ENCODE data around the gene F12. TPM values are rescaled to one million over a fixed set of nuclear protein-coding genes. Genes with fewer than 3 reads are reported as not detected.
A peak's percentile ranks its signal among the peaks of the same experiment; 100 is the strongest.

The F12 gene
- total RNA-seq, 1 donor, result 0.27 TPM

DNA sequence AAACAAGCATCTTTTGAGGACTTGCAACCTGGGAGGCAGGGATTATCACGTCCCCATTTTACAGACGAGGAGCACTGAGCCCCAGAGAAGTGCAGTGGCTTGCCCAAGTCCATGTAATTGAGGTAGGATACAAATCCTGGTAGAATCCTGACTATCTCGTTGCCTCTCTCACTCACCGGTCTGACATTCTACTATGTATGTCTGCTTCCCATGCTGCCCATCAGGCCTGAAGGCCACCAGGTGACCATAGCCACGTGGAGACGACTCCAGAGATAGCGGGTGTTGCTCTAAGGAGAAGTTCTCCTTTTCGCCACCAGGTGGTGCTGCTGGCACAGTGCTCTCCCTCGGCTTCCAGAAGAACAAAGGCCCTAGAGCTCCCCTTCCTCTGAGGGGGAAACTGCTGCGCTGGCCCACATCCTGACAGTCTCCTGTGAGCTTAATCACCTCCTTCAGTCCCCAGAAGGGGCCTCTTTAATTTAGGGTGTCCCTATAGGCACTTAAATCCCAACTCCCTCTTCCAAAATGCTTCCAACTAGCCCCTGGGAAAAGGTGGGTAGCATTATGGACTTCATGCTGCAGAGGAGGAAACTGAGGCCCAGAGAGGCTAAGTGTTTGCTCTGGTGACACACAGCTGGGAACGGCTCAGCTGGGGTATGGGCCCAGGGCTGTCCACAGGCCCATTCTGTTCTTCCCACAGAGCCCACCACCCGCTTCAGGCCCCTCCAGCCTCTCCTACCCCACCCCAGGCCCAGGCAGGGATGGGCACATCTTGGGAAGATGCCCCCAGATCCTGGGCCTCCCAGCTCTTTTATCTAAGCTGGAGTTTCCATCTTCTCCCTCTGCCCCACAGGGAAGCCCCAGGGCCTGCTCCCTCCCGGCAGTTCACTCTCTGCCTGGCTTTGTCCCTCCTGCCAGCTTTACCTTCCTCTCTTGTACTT is 18.7 kb downstream of the F12 start:
- DNase-seq (ENCODE audit: low read depth), result peak; percentile 85
- TF ChIP-seq, protein P1, sequence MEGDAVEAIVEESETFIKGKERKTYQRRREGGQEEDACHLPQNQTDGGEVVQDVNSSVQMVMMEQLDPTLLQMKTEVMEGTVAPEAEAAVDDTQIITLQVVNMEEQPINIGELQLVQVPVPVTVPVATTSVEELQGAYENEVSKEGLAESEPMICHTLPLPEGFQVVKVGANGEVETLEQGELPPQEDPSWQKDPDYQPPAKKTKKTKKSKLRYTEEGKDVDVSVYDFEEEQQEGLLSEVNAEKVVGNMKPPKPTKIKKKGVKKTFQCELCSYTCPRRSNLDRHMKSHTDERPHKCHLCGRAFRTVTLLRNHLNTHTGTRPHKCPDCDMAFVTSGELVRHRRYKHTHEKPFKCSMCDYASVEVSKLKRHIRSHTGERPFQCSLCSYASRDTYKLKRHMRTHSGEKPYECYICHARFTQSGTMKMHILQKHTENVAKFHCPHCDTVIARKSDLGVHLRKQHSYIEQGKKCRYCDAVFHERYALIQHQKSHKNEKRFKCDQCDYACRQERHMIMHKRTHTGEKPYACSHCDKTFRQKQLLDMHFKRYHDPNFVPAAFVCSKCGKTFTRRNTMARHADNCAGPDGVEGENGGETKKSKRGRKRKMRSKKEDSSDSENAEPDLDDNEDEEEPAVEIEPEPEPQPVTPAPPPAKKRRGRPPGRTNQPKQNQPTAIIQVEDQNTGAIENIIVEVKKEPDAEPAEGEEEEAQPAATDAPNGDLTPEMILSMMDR (IDR thresholded peaks at IDR 0.05; ENCODE audit: insufficient read depth, low read length), result peak; percentile 95
- no peak overlapping the region for H3K4me3 ChIP-seq (ENCODE audit: low read depth, low read length)

DNA sequence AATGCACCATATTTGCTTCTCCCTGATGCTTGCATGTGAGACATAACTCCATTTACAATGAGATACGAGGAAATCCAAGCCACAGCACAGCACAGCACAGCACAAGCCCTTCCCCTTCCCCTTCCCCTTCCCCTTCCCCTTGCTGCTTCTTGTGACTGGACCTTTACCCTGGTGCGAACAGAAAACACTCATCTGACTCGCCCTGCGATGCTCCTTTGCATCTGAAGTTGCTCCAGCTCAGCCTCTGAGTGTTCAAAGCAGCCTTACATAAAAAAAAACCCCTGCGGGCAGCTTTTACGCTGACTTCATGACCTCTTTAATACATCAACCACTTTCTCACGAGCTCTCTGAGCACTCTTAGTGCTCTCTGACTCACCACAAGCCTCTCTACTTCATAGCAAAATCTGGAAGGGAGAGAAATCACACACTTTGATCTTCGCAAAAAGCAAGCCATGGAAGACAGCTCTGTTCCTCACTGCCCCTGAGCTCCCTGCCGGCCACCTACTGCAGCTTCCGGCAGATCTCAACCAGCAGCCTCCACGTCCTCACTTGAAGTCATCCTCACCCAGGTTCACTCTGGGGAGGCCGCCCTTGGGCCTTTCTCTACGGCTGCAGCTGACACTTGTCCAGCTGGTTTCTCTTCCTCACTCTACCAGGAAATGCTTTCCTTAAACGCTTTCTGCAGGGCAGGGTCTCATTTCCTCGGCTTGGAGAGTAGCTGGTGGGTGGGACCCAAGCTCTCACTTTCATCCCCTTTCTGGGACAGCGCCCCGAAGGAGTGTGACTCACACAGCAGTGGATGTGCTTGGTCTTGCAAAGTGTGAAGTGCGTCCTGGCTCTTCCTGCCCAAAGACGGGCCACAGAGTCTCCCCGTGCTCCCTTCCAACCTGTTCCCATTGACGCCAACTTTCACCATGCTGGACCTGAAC is 19.9 kb downstream of the F12 start:
- TF ChIP-seq, protein P1 (IDR thresholded peaks at IDR 0.05; ENCODE audit: insufficient read depth, low read length), result no peak
- no peak overlapping the region for H3K4me3 ChIP-seq (ENCODE audit: low read depth, low read length)
- DNase-seq (ENCODE audit: low read depth), result peak; percentile 86

DNA sequence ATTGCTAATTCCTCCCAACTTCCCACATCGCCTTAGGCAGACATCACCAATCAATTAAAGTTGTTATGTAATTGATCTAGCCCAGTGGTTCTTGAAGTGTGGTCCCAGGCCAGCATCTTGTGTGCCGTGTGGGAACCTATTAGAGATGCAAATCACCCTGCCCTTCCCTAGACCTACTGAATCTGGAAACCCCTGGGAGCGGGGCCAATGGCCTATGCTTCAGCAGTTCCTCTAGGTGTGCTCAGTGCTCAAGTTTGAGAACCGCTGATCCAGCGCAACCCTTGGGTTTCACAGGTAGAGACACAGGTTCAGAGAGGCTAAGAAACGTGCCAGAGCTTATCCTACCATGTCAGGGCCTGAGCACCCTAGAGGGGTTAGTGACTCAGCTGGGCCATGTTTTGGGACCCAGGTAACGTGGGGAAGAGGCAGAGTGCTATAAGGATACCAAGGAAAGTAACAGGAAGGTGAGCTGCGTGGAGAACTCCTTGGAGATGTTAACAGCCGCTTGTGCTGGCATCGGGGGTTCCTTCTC is 20.8 kb downstream of the F12 start:
- DNase-seq (ENCODE audit: low read depth), result no peak
- no peak overlapping the region for H3K4me3 ChIP-seq (ENCODE audit: low read depth, low read length)
- TF ChIP-seq, protein P1 (IDR thresholded peaks at IDR 0.05; ENCODE audit: insufficient read depth, low read length), result no peak

DNA sequence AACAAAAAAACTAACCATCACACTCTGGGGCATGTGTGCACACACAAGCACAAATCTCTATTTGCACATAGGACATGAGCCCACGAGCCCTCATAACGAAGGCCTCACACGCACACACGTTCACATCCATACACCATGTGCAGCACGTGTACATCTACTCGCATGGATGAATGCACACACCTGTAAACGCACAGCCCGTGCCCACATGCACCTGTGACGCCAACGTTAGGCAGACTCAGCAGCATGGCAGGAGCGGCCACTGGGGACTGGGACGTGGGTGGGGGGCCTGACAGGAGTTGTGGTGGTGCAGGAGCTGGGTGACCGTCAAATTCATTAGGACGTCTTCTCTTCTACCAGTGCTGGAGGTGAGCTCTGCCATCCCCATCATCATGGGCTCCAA is 22.0 kb downstream of the F12 start:
- DNase-seq (ENCODE audit: low read depth), result no peak
- TF ChIP-seq, protein P1 (IDR thresholded peaks at IDR 0.05; ENCODE audit: insufficient read depth, low read length), result no peak
- H3K4me3 ChIP-seq (ENCODE audit: low read depth, low read length), result no peak overlapping the region

DNA sequence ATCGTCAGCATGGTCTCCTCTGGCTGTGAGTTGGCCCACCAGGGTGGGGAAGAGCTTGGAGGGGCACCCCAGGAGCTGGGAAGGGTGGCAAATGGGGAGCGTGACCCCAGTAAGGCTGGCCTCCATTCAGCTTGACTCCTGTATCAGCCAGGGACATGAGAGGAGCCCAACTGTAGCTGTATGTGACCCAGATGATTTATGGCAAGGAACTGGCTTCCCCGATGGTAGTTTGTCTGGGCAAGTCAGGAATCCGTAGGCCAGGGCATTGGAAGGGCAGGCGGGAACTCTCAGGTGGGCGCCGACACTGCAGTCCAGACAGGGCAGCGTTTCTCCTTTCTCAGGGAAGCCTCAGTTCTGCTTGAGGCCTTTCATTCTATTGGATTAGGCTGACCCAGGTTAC is 22.8 kb downstream of the F12 start:
- no peak for DNase-seq (ENCODE audit: low read depth)
- TF ChIP-seq, protein P1 (IDR thresholded peaks at IDR 0.05; ENCODE audit: insufficient read depth, low read length), result no peak
- no peak overlapping the region for H3K4me3 ChIP-seq (ENCODE audit: low read depth, low read length)

DNA sequence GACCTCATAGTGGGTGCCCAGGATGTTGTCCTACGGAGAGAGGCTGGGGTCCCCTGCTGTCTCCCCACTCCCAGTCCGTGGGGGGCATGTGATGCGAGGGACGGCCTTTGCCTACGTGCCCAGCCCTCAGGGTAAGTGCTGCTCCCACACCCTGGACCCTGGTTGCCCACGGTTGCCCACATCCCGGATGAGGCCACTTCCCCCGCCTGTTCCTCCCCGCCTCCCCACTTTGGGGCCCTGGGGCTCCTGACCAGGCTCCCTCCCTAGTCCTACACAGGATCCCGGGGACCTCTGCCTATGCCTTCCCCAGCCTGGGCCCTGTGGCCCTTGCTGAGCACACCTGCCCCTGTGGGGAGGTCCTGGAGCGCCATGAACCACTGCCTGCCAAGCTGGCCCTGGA is 23.6 kb downstream of the F12 start:
- no peak overlapping the region for H3K4me3 ChIP-seq (ENCODE audit: low read depth, low read length)
- DNase-seq (ENCODE audit: low read depth), result no peak

More for the DNA sequence above, 23.6 kb downstream of the F12 start:
- TF ChIP-seq, protein P1 (IDR thresholded peaks at IDR 0.05; ENCODE audit: insufficient read depth, low read length), result no peak

Measured in fibroblast of the aortic adventitia (primary cell).